MM.1S (cell line): Measurements from ENCODE around the gene ADAM30.

Source experiments
- CTCF ChIP-seq: fragments of 300-600 bp; sonication (generic); IDR thresholded peaks from 2 replicates; pipeline ENCODE4 v1.5.1; 2016; ENCODE audit warnings: antibody characterized with exemption, low read length, mixed read lengths
- EZH2 ChIP-seq: fragments of 300-600 bp; sonication (generic); optimal IDR thresholded peaks from 2 replicates; pipeline ENCODE3; 2017; ENCODE audit warnings: low read depth, mild to moderate bottlenecking, antibody characterized with exemption, low read length, mixed read lengths

GRCh38 chr1:119884711-119885110 is 11.6 kb downstream of the ADAM30 start:
- TF ChIP-seq CTCF (no peak), EZH2 (no peak)
